Measurements from ENCODE around the gene CENPI. TPM values are rescaled to one million over a fixed set of nuclear protein-coding genes. Genes with fewer than 3 reads are reported as not detected.
"Not testable (repeated sequence)": the region's sequence is repeated elsewhere in the genome, so short reads cannot be mapped to it uniquely, and the experiment has no call there.

Gene CENPI
- total RNA-seq (2022) (26.1 and 28.1 TPM in 2 replicates), Bru-seq, nascent RNA (percentile 79 among the genes with signal in this experiment), BruChase-seq, experiment 1, labeled RNA remaining after a 6-hour chase (percentile 73 among the genes with signal in this experiment), BruChase-seq, experiment 2, labeled RNA remaining after a 2-hour chase (percentile 89 among the genes with signal in this experiment)
- long read RNA-seq, partial matches to known transcripts = 0 of 11 reads
- long read RNA-seq, other reads (novel, unspliced or antisense) = 11 of 11 reads

- Mint-ChIP-seq H3K9me3 (ENCODE audit: low read depth, unreplicated experiment) (no peaks in the 10 kb centered on the region), H3K27ac (ENCODE audit: unreplicated experiment) (peak within 1 kb of the TSS; percentile 43), H3K4me3 (ENCODE audit: low read depth, unreplicated experiment) (peak within 1 kb of the TSS; percentile 77), H3K36me3 (ENCODE audit: insufficient read depth, unreplicated experiment) (peaks cover 23% of the 10 kb centered on the region), H3K27me3 (ENCODE audit: unreplicated experiment) (no peaks in the 10 kb centered on the region), H3K4me1 (ENCODE audit: low read depth, unreplicated experiment) (peaks cover 20% of the 10 kb centered on the region)
- intact Hi-C loops (cut with micrococcal nuclease; ENCODE audit: unreplicated experiment) = loop anchor here (10.0 kb wide), 1 partner anchor 203 kb away; no protein-coding TSS in a partner anchor
- TF ChIP-seq, protein P1, sequence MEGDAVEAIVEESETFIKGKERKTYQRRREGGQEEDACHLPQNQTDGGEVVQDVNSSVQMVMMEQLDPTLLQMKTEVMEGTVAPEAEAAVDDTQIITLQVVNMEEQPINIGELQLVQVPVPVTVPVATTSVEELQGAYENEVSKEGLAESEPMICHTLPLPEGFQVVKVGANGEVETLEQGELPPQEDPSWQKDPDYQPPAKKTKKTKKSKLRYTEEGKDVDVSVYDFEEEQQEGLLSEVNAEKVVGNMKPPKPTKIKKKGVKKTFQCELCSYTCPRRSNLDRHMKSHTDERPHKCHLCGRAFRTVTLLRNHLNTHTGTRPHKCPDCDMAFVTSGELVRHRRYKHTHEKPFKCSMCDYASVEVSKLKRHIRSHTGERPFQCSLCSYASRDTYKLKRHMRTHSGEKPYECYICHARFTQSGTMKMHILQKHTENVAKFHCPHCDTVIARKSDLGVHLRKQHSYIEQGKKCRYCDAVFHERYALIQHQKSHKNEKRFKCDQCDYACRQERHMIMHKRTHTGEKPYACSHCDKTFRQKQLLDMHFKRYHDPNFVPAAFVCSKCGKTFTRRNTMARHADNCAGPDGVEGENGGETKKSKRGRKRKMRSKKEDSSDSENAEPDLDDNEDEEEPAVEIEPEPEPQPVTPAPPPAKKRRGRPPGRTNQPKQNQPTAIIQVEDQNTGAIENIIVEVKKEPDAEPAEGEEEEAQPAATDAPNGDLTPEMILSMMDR (IDR thresholded peaks at IDR 0.05; ENCODE audit: unreplicated experiment) = no peak
- DNase-seq = peak; percentile 95
- CTCF ChIA-PET = interaction anchor here (0.5 to 1.1 kb wide), 2 partner anchors 202 to 427 kb away, joined by 3 read pairs; no protein-coding TSS in a partner anchor
- no TSS peak for BruUV-seq (replicated peaks)
Measured at GRCh38 chrX:101097546-101098453, at the start of gene CENPI. TSS of gene CENPI (plus strand) at chrX:101098204. CDS start at chrX:101101071, 2,867 bp downstream.

GRCh38 chrX:101051153-101051548 lies 46.9 kb upstream of the CENPI start:
- TF ChIP-seq, protein P1 (IDR thresholded peaks at IDR 0.05; ENCODE audit: unreplicated experiment) = no peak
- BruUV-seq (replicated peaks) = no TSS peak
- Mint-ChIP-seq H3K4me3 (ENCODE audit: low read depth, unreplicated experiment) (peak overlapping the region; percentile 93), H3K27ac (ENCODE audit: unreplicated experiment) (peak overlapping the region; percentile 91), H3K9me3 (ENCODE audit: low read depth, unreplicated experiment) (no peaks in the 10 kb centered on the region), H3K27me3 (ENCODE audit: unreplicated experiment) (no peaks in the 10 kb centered on the region), H3K4me1 (ENCODE audit: low read depth, unreplicated experiment) (no peaks in the 10 kb centered on the region), H3K36me3 (ENCODE audit: insufficient read depth, unreplicated experiment) (peaks cover 18% of the 10 kb centered on the region)
- DNase-seq = no peak
- intact Hi-C loops (cut with micrococcal nuclease; ENCODE audit: unreplicated experiment) = no loop called here
- CTCF ChIA-PET = no interaction called here

- peaks cover 18% of the 10 kb centered on the region for H3K36me3 Mint-ChIP-seq (ENCODE audit: insufficient read depth, unreplicated experiment)
- H3K27me3 Mint-ChIP-seq (ENCODE audit: unreplicated experiment) = no peaks in the 10 kb centered on the region
- peak within 1 kb of the TSS; percentile 93 for H3K4me3 Mint-ChIP-seq (ENCODE audit: low read depth, unreplicated experiment)
- peak; percentile 79 for DNase-seq
- peaks cover 4% of the 10 kb centered on the region for H3K4me1 Mint-ChIP-seq (ENCODE audit: low read depth, unreplicated experiment)
- H3K27ac Mint-ChIP-seq (ENCODE audit: unreplicated experiment) = peak within 1 kb of the TSS; percentile 91
- CTCF ChIA-PET = no interaction called here
- TSS peak; percentile 50 for BruUV-seq (replicated peaks)
- H3K9me3 Mint-ChIP-seq (ENCODE audit: low read depth, unreplicated experiment) = peaks cover 2% of the 10 kb centered on the region
- intact Hi-C loops (cut with micrococcal nuclease; ENCODE audit: unreplicated experiment) = no loop called here
- TF ChIP-seq, protein P1 (IDR thresholded peaks at IDR 0.05; ENCODE audit: unreplicated experiment) = no peak
Measured at GRCh38 chrX:101051549-101052302, 46.3 kb upstream of the CENPI start, which contains the start of gene TRMT2B. TSS of gene TRMT2B (minus strand) at chrX:101052111. CDS start at chrX:101042289, 9,822 bp downstream.

- H3K4me3 Mint-ChIP-seq (ENCODE audit: low read depth, unreplicated experiment) = not testable (repeated sequence)
Measured at GRCh38 chrX:101056551-101056950, 41.5 kb upstream of the CENPI start.

More at GRCh38 chrX:101056551-101056950, 41.5 kb upstream of the CENPI start:
- intact Hi-C loops (cut with micrococcal nuclease; ENCODE audit: unreplicated experiment); CTCF ChIA-PET; H3K9me3 Mint-ChIP-seq (ENCODE audit: low read depth, unreplicated experiment); BruUV-seq (replicated peaks); H3K27me3 Mint-ChIP-seq (ENCODE audit: unreplicated experiment); H3K36me3 Mint-ChIP-seq (ENCODE audit: insufficient read depth, unreplicated experiment); DNase-seq: not testable (repeated sequence)
- peak overlapping the region; percentile 24 for H3K27ac Mint-ChIP-seq (ENCODE audit: unreplicated experiment)
- peaks cover 12% of the 10 kb centered on the region for H3K4me1 Mint-ChIP-seq (ENCODE audit: low read depth, unreplicated experiment)

Measured in Calu3 (cell line).